ENCODE data around the gene TMEM237. TPM values are rescaled to one million over a fixed set of nuclear protein-coding genes. Genes with fewer than 3 reads are reported as not detected.

TMEM237 gene
- total RNA-seq, 1 experiment from 2014 or later, result 32.8 TPM

GRCh38 chr2:201656102-201656501 lies 12.8 kb upstream of the TMEM237 start:
- TF ChIP-seq EZH2 (IDR thresholded peaks at IDR 0.05; ENCODE audit: low read length, unreplicated experiment) (no peak), EZH2phosphoT487 (IDR thresholded peaks at IDR 0.05; ENCODE audit: borderline replicate concordance, low read length) (no peak)
- Histone ChIP-seq H3K4me2 (ENCODE audit: low read length) (no peak overlapping the region), H3F3A (ENCODE audit: low read length, unreplicated experiment) (no peaks in the 10 kb centered on the region), H3K36me3 (ENCODE audit: low read depth, low read length) (no peaks in the 10 kb centered on the region), H2AFZ (ENCODE audit: low read length) (no peak overlapping the region), H3K9me3 (ENCODE audit: low read length) (no peaks in the 10 kb centered on the region), H3K4me1 (ENCODE audit: insufficient read depth, low read length) (no peaks in the 10 kb centered on the region; the same call in 1 of the 2 replicates), H3K4me3 (ENCODE audit: low read length) (no peak overlapping the region), H3K27me3 (ENCODE audit: low read length) (no peaks in the 10 kb centered on the region), H3K9ac (ENCODE audit: low read length) (no peak overlapping the region), H3K79me2 (ENCODE audit: low read length) (no peaks in the 10 kb centered on the region), H3K9me2 (replicated peaks; ENCODE audit: low read length) (no peaks in the 10 kb centered on the region), H4K20me1 (ENCODE audit: low read length) (no peaks in the 10 kb centered on the region), H3K27ac (ENCODE audit: low read length) (no peak overlapping the region)
- intact Hi-C loops (cut with micrococcal nuclease), result no loop called here
- no peak for ATAC-seq
- ChIA-PET CTCF (no interaction called here), POLR2A (ENCODE audit: unreplicated experiment) (no interaction called here)
- BruUV-seq (replicated peaks), result no TSS peak
- no peak for DNase-seq

- H2AFZ ChIP-seq (ENCODE audit: low read length), result no peak overlapping the region
- BruUV-seq (replicated peaks), result no TSS peak
Measured at GRCh38 chr2:201654616-201655384, 11.5 kb upstream of the TMEM237 start.

GRCh38 chr2:201653221-201653620 lies 9.9 kb upstream of the TMEM237 start:
- intact Hi-C loops (cut with micrococcal nuclease), result no loop called here
- no peaks in the 10 kb centered on the region for H3F3A ChIP-seq (ENCODE audit: low read length, unreplicated experiment)
- BruUV-seq (replicated peaks), result no TSS peak
- no peaks in the 10 kb centered on the region for H3K9me3 ChIP-seq (ENCODE audit: low read length)
- no peaks in the 10 kb centered on the region for H3K79me2 ChIP-seq (ENCODE audit: low read length)
- H3K9ac ChIP-seq (ENCODE audit: low read length), result no peak overlapping the region
- no peak overlapping the region for H3K27ac ChIP-seq (ENCODE audit: low read length)
- H3K9me2 ChIP-seq (replicated peaks; ENCODE audit: low read length), result no peaks in the 10 kb centered on the region
- no peaks in the 10 kb centered on the region for H3K36me3 ChIP-seq (ENCODE audit: low read depth, low read length)
- TF ChIP-seq EZH2phosphoT487 (IDR thresholded peaks at IDR 0.05; ENCODE audit: borderline replicate concordance, low read length) (no peak), CTCF (conservative IDR thresholded peaks at IDR 0.05; ENCODE audit: low read depth, low read length) (no peak), EZH2 (IDR thresholded peaks at IDR 0.05; ENCODE audit: low read length, unreplicated experiment) (no peak)
- ChIA-PET CTCF (no interaction called here), POLR2A (ENCODE audit: unreplicated experiment) (no interaction called here)
- H3K4me2 ChIP-seq (ENCODE audit: low read length), result no peak overlapping the region
- DNase-seq, result no peak
- no peak overlapping the region for H3K4me3 ChIP-seq (ENCODE audit: low read length)
- no peak overlapping the region for H2AFZ ChIP-seq (ENCODE audit: low read length)
- no peaks in the 10 kb centered on the region for H3K27me3 ChIP-seq (ENCODE audit: low read length)
- ATAC-seq, result no peak
- H3K4me1 ChIP-seq (ENCODE audit: insufficient read depth, low read length), result no peaks in the 10 kb centered on the region; the same call in 1 of the 2 replicates
- no peaks in the 10 kb centered on the region for H4K20me1 ChIP-seq (ENCODE audit: low read length)

More at GRCh38 chr2:201654616-201655384, 11.5 kb upstream of the TMEM237 start:
- Histone ChIP-seq H3K4me3 (ENCODE audit: low read length) (no peak overlapping the region), H4K20me1 (ENCODE audit: low read length) (no peaks in the 10 kb centered on the region), H3K4me1 (ENCODE audit: insufficient read depth, low read length) (no peaks in the 10 kb centered on the region; the same call in 1 of the 2 replicates), H3K4me2 (ENCODE audit: low read length) (no peak overlapping the region), H3K27ac (ENCODE audit: low read length) (no peak overlapping the region), H3K79me2 (ENCODE audit: low read length) (no peaks in the 10 kb centered on the region), H3K9me2 (replicated peaks; ENCODE audit: low read length) (no peaks in the 10 kb centered on the region), H3K27me3 (ENCODE audit: low read length) (no peaks in the 10 kb centered on the region), H3K9me3 (ENCODE audit: low read length) (no peaks in the 10 kb centered on the region), H3K36me3 (ENCODE audit: low read depth, low read length) (no peaks in the 10 kb centered on the region), H3F3A (ENCODE audit: low read length, unreplicated experiment) (no peaks in the 10 kb centered on the region), H3K9ac (ENCODE audit: low read length) (no peak overlapping the region)
- POLR2A ChIA-PET (ENCODE audit: unreplicated experiment), result no interaction called here
- intact Hi-C loops (cut with micrococcal nuclease), result no loop called here
- ATAC-seq (no peak), DNase-seq (no peak)
- no peak for TF ChIP-seq EZH2 (IDR thresholded peaks at IDR 0.05; ENCODE audit: low read length, unreplicated experiment)
- no peak for TF ChIP-seq CTCF (conservative IDR thresholded peaks at IDR 0.05; ENCODE audit: low read depth, low read length)
- no peak for TF ChIP-seq EZH2phosphoT487 (IDR thresholded peaks at IDR 0.05; ENCODE audit: borderline replicate concordance, low read length)
- CTCF ChIA-PET, result no interaction called here

Data from PC-3 (cell line).